Muscle of back (tissue), 11 donors: Measurements from ENCODE around the gene ABCB1. TPM values are rescaled to one million over a fixed set of nuclear protein-coding genes. Genes with fewer than 3 reads are reported as not detected.

Experiments
- DNase-seq, 3 donors: peaks; one replicate each; pipeline versions ENCODE4 v3.0.0 to v3.0.0-alpha.2; 2013
- polyA plus RNA-seq, 10 donors: library from polyadenylated mRNA; unstranded; fragments of 120-200 nt; gene quantifications; one replicate each; pipeline ENCODE4 v1.2.1, GENCODE V29; 2013; ENCODE audit not compliant: insufficient read length in 10 of 10

ABCB1 gene
- polyA plus RNA-seq, 10 donors: 0.09 to 1.1 (median 0.46) TPM

DNA sequence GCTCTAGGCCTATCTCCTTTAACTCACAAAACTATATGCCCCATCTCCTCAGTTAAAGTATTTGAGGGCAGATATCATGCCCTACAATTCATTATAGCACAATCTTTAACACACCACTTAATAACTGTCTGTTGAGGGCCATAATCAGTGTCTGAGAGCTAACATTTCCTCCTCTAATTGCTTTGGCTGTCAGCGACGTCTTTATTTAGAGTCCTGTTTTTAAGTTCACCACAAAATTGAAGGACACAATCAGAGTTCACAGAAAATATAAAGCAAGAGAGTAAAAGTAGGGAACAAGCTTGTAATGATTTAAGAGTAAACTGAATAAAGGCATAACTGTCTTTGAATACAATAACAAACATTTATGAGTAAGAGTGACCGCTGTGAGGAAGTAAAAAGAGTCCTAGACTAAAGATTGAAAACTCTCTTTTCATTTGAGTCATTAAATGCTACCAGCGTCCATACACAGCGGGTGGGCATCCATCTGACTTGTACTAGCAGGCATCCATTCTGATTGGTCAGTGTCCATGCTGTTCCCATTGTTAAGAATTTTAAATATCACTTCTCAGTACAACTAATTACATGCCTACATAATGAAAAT is 86.8 kb downstream of the ABCB1 start:
- DNase-seq: no peak

DNA sequence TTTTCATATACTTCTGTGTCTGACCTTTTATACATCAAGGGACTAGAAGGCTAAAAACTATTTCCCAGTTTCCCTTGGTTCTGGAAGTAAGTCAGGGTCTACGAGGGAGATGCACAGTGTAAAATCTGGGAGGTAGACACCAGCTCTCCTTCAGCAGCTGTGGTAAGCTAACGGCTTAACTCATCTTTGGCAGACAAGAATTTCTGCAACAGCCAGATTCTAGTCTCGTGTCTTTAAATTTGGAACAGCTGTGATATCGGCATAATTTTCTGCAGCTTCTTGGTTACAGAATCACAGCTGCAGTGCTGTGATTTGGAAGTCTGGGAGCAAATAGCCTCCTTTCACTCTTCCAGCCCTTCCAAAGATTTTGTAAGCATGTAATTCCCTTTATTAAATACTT is 87.8 kb downstream of the ABCB1 start:
- DNase-seq: peak; percentile 59 to 79 (median 73)

- DNase-seq: no peak
Measured at GRCh38 chr7:87511510-87511909, 89.2 kb downstream of the ABCB1 start.

DNA sequence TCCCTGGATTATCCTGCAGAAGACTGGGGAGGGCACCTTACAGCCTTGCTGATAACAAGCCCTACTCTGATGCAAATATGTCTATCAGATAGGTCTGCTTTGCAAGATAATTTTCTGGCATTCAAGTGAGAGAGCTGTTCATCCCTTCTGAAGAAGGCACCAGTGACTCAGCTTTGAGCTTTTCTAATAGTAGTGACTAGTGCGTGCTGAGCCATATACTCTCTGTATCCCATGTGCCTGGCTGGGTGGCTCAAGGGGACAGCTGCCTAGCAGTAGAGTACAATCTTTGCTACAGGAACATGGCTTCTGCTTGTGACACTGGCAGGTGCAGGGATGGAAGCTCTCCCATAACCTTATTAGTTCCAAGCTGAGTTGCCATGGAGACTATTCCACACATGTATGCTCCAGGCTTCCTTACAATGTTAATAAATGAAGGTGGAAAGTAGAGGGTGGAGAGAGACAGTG is 90.2 kb downstream of the ABCB1 start:
- peak; percentile 41 to 76 (median 53) for DNase-seq

DNA sequence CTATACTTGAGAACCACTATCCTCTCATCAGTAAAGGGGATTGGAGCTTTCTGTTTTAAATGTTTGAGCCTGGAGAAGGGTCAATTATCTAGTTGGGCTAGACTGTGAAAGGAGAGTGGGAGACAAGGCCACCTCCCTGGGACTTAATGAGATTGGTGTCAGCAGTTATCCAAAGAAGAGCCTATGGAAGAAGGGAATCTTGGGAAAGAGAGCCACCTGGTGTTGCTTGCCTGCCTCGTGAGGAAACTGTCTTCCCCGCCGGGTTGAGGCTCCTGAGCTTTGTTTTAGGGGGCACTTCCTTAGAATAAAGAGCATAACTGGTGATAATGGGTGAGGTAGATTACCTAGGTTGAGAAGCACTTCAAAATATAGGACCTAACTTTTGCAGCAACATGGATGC is 93.2 kb downstream of the ABCB1 start:
- no peak for DNase-seq

GRCh38 chr7:87506246-87507180 is 94.2 kb downstream of the ABCB1 start:
- DNase-seq: peak in 2 of 3 donors; percentile 18 to 52

- no peak for DNase-seq
Measured at GRCh38 chr7:87505557-87506245, 95.0 kb downstream of the ABCB1 start.

- DNase-seq: no peak
Measured at GRCh38 chr7:87505122-87505521, 95.6 kb downstream of the ABCB1 start.

DNA sequence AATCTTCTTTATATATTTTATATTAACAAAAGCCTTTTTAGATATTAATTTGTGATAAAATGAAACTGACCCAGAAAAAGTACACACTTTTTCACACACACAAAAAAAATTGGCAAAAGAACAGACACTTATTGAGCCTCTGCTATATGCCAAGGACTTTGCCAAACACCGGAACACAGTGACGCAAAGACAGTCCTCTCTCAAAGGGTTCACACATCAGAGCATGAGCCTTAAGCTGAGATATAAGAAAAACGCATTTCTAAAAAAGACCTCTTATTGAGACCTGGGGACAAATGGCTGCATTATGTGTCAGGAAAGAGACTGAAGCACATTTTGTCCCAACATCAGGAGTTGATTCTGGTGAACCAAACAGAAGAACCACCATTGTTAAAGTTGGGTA is 101.2 kb downstream of the ABCB1 start:
- DNase-seq: no peak

- DNase-seq: no peak
Measured at GRCh38 chr7:87498893-87499292, 101.8 kb downstream of the ABCB1 start.

DNA sequence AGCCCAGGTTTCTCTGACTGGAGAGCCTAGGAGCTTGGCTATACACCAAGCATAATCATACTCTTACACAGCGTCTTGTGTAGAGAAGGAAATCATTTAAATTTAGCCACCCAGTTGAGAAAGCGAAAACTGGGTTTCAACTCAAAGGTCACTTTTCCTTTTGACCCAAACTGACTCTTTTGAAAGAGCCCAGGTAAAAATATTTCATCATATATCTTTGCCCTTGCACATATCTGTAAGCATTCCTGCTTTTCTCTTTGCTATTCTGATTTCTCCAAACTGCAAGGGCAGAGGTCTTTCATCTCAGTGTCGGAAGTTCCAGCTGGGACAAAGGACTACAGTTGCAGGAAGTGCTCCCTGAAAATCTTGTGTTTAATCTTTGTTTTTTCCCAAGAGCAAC is 103.2 kb downstream of the ABCB1 start:
- DNase-seq: no peak

DNA sequence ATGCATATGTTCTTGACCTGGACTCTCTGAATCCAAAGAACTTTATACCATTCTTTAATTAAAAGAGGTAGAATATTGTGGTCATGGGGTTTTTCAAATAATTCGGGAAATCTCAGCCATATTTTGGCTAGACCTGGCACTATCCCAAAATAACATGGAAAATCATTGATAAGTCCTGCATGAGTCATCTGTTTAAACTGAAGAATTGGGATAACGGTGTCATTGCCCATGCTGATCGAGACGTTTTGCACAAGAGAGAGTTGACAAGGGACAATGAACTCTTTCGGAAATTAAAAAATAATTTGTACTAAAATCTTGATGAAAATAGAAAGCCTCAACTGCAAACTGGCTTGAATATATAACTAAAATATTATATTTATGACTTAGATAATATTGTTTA is 105.3 kb downstream of the ABCB1 start:
- DNase-seq: no peak

DNA sequence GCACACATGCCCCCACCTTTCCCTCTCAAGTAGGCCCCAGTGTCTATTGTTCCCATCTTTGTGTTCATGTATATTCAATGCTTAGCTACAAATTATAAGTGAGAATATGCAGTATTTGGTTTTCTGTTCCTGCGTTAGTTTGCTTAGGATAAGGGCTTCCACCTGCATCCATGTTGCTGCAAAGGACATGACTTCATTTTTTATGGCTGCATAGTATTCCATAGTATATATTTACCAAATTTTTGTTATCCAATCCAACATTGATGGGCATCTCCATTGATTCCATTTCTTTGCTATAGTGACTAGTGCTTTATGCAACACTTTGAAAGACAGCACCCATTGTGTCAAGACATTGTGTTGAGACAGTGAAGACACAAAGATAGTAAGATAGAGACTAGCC is 106.2 kb downstream of the ABCB1 start:
- DNase-seq: no peak

GRCh38 chr7:87483131-87483530 is 117.6 kb downstream of the ABCB1 start:
- no peak for DNase-seq

DNA sequence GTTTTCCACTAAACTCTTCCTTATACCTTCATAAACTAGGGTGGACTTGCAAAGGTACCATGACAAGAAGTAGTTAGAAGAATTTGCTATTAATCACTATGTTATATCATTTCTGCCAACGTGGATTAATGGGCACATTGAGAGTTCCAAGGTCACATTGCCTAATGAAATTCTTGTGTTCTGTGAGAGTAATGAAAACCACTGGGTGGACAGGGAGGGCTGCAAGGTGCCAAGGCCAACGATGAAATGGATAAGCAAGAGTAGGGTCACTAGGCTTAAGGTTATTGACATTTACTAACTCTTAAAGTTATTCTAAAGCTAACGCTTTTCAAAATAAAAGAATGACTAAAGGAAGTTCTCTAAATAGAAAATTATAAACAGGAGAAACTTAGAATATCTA is 118.6 kb downstream of the ABCB1 start:
- DNase-seq: no peak

DNA sequence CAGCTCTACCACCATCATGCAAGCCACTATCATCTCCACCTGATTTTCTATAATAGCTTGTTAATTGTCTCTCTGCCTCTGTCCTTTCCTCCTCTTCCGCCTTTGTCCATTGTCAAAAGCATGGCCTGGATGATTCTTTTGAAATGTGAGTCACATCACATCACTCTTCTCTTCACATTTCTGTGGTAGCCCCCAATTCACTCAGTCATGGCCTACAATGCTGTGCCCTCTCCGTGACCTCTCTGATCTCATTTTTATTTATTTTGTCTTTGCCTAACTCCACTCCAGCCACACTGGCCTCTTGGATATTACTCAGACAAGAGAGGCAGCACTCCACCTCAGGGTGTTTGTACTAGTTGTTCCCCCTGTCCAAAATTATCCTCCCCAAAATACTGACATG is 120.3 kb downstream of the ABCB1 start:
- DNase-seq: no peak

DNA sequence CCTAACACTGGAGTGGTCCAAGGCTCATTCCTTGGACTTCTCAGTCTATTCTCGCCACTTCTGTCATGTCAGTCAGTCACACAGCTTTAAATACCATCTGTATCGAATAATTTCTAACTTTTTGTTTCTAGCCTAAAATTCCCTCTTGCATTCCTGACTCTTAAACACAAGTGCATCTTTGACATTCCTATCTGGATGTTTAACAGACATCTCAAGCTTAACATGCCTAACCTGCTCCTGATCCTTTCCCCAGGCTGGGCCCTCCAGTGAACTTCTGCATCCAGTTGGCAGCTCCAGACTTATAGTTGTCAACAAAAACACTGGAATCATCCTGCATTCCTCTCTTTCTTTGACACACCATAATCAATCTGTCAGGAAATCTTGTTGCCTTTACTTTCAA is 120.7 kb downstream of the ABCB1 start:
- DNase-seq: no peak

DNA sequence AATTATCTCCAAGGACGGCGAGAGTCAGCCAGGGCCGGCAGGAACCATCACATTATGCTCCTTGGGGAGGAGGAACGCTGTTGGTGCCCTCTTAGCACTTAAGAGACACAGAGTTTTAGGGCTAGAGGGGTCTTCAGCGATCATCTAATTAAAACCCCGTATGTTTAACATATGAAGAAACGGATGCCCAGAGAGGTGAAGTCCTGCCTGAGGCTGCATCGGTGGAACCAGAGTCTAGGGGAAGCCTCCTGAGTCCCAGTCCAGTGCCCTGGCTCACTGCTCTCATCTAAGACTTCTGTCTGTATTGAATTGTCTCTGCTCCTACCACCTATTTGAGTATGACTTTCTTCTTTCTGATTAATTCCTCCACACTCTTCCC is 124.5 kb downstream of the ABCB1 start:
- DNase-seq: no peak

DNA sequence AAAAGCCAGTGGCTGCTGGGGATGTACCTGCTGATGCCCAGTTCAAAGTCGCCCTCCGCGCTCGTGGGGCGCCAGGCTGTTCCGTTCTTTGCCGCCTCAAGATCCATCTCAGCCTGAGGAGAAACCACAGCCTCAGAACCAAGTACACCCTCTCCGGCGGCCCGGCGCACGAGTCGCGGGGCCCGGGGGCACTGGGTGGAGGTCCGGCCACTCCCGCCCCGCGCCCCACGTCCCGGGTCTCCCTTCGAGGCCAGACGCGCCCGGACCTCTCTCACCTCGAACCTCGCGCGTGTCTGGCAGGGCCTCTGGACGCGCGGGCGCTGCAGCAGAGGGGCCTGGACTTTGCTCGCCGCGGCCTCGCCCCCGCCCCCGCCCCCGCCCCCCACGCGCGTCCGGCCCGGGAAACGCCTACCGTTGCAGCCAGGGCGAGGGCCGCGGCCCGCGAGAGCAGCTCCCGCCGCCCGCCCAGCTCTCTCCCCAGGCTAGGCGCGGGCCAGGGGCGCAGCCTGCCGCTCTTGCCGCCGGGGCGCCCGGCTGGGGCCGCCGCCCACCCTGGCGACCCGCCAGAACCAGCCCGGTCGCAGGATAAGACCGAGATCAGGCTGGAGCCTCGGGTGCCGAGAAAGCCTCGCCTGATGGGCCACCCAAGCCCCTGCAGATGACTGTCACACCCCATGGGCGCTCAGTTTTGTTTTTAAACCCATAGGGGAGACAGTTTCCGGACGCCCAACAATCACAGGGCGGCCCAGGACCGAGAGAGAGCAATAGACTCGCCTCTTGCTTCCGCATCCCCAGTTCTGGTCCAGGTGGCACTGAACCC is 125.1 kb downstream of the ABCB1 start, which contains the start of gene ABCB4:
ABCB4 (minus strand) TSS at position 322 of the 820 bp plus-strand sequence; CDS start at position 107, 215 bp downstream.
- peak in 1 of 3 donors; percentile 46 for DNase-seq

DNA sequence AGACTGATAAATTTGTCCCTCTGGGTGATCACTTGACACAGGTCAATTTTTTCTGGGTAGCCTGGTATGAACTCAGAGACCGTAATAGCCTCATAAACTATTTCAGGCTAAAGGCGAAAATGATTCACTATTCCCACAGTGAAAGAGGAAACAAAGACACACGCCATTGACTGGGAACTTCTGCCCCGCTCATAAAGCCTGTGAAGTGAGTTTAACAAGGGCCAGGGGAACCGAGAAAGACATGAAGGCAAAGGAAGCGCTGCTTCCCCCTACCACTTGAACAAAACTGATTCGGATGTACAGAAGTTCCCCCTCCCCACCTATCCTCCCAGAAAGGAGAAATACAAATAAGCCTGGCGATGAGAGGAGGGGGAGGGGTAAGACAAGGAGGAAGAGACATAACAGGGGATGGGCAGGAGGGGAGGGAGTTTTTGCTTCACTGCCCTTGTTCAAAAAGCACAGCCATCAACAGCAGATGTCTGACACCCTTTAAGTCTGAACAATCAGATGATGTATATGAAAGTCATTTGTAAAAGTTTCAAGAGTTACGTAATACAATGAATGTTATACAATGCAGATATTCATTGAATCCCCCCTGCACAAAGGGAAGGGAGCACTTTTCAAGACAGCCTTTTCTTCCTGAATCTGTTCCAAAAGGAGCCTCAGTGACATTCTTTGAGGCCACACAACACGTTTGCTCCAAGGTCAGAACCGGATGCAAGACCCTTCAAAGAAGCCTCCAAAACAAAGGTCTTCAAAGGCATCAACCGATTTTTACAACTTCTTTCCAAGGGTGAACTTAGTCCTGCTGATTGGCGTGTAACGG is 125.9 kb downstream of the ABCB1 start:
- DNase-seq: peak; percentile 22 to 60 (median 29)

- DNase-seq: peak in 1 of 3 donors; percentile 25
Measured at GRCh38 chr7:87473986-87474385, 126.7 kb downstream of the ABCB1 start.
